HG03342 (cell line): ENCODE results near the gene OR6C68.
"Not testable (repeated sequence)": the region's sequence is repeated elsewhere in the genome, so short reads cannot be mapped to it uniquely, and the experiment has no call there.

Experiments
- ATAC-seq: cut with Tn5 transposase; IDR thresholded peaks from one replicate; pipeline ENCODE4 v1.9.1; 2021; ENCODE audit warnings: mild to moderate bottlenecking, moderate library complexity; ENCODE audit not compliant: unreplicated experiment

Gene OR6C68

GRCh38 chr12:55492078-55492477 lies at the start of gene OR6C68:
Gene OR6C68 (plus strand): TSS chr12:55492378. CDS start chr12:55492378, 0 bp downstream.
- no peak for ATAC-seq

GRCh38 chr12:55443776-55444175 lies 48.4 kb upstream of the OR6C68 start, which contains the start of gene OR6C2:
Gene OR6C2 (plus strand): TSS chr12:55444076. CDS start chr12:55452214, 8,138 bp downstream.
- ATAC-seq: no peak

- no peak for ATAC-seq
Measured at GRCh38 chr12:55445357-55445756, 46.8 kb upstream of the OR6C68 start.

- no peak for ATAC-seq
Measured at GRCh38 chr12:55446326-55446725, 45.9 kb upstream of the OR6C68 start.

GRCh38 chr12:55448825-55449224 lies 43.4 kb upstream of the OR6C68 start:
- ATAC-seq: no peak

- not testable (repeated sequence) for ATAC-seq
Measured at GRCh38 chr12:55464926-55465325, 27.3 kb upstream of the OR6C68 start.

GRCh38 chr12:55467836-55468235 lies 24.3 kb upstream of the OR6C68 start:
- ATAC-seq: peak; percentile 78

GRCh38 chr12:55469291-55469690 lies 22.9 kb upstream of the OR6C68 start:
- ATAC-seq: no peak

- no peak for ATAC-seq
Measured at GRCh38 chr12:55470088-55470829, 21.9 kb upstream of the OR6C68 start, which contains the start of gene OR6C70. Gene OR6C70 (minus strand): TSS chr12:55470138. CDS start chr12:55470138, 0 bp downstream.

GRCh38 chr12:55472264-55472663 lies 19.9 kb upstream of the OR6C68 start:
- no peak for ATAC-seq

GRCh38 chr12:55479136-55479535 lies 13.0 kb upstream of the OR6C68 start:
- ATAC-seq: not testable (repeated sequence)

- not testable (repeated sequence) for ATAC-seq
Measured at GRCh38 chr12:55484284-55484683, 7.9 kb upstream of the OR6C68 start.

- ATAC-seq: no peak
Measured at GRCh38 chr12:55495490-55495889, 3.3 kb downstream of the OR6C68 start.

- ATAC-seq: no peak
Measured at GRCh38 chr12:55499231-55499630, 7.1 kb downstream of the OR6C68 start.

- no peak for ATAC-seq
Measured at GRCh38 chr12:55499810-55500252, 7.7 kb downstream of the OR6C68 start.

- no peak for ATAC-seq
Measured at GRCh38 chr12:55501601-55502000, 9.4 kb downstream of the OR6C68 start.

- ATAC-seq: no peak
Measured at GRCh38 chr12:55515696-55516095, 23.5 kb downstream of the OR6C68 start.

GRCh38 chr12:55516391-55516790 lies 24.2 kb downstream of the OR6C68 start:
- no peak for ATAC-seq
